Uterus (tissue), 2 donors: ENCODE data around the gene CRTC3.

ENCODE experiments used
- POLR2A ChIP-seq, 2 donors: fragments of 450-650 bp; IDR thresholded peaks; one replicate each; pipeline ENCODE4 v1.6.1; 2016; ENCODE audit warnings: antibody characterized with exemption in 2 of 2, mild to moderate bottlenecking in 1 of 2, moderate library complexity in 1 of 2
- TF ChIP-seq, protein P1 (sequence below), 4 experiments: fragments of 200-600 bp in 2 of 4; fragments of 450-650 bp in 2 of 4; sonication (generic) in 2 of 4; IDR thresholded peaks; one replicate each; pipeline ENCODE4 v1.5.1; 2016 to 2019; ENCODE audit warnings: antibody characterized with exemption in 4 of 4, mild to moderate bottlenecking in 2 of 4, moderate library complexity in 1 of 4

DNA sequence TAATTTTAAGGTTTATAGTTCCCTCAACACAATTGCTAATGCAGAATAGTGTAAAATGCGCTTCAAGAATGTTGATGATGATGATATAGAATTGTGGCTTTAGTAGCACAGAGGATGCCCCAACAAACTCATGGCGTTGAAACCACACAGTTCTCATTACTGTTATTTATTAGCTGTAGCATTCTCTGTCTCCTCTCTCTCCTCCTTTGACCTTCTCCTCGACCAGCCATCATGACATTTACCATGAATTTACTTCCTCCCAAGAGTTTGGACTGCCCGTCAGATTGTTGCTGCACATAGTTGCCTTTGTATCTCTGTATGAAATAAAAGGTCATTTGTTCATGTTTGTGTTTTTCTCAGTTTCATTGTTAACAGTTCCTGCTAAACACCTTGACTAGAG, 27.8 kb upstream of the CRTC3 start:
- TF ChIP-seq, protein P1, sequence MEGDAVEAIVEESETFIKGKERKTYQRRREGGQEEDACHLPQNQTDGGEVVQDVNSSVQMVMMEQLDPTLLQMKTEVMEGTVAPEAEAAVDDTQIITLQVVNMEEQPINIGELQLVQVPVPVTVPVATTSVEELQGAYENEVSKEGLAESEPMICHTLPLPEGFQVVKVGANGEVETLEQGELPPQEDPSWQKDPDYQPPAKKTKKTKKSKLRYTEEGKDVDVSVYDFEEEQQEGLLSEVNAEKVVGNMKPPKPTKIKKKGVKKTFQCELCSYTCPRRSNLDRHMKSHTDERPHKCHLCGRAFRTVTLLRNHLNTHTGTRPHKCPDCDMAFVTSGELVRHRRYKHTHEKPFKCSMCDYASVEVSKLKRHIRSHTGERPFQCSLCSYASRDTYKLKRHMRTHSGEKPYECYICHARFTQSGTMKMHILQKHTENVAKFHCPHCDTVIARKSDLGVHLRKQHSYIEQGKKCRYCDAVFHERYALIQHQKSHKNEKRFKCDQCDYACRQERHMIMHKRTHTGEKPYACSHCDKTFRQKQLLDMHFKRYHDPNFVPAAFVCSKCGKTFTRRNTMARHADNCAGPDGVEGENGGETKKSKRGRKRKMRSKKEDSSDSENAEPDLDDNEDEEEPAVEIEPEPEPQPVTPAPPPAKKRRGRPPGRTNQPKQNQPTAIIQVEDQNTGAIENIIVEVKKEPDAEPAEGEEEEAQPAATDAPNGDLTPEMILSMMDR (IDR thresholded peaks at IDR 0.05), result no peak
- no peak for TF ChIP-seq POLR2A (IDR thresholded peaks at IDR 0.05)
